Activated CD4-positive, CD25-positive, alpha-beta regulatory T cell treated with anti-CD3 and anti-CD28 coated beads, Interleukin-2, amount 50 U/mL, for 24 hours (primary cell): Measurements from ENCODE around the gene NBPF6.
"Not testable (repeated sequence)": the region's sequence is repeated elsewhere in the genome, so short reads cannot be mapped to it uniquely, and the experiment has no call there.

Experiments
- ATAC-seq, 2 donors: fragments of 150-1000 bp; cut with Tn5 transposase; one replicate each; pipeline ENCODE4 v1.10.0; 2021; ENCODE audit warnings: mild to moderate bottlenecking in 1 of 2, moderate library complexity in 1 of 2

Gene NBPF6

DNA sequence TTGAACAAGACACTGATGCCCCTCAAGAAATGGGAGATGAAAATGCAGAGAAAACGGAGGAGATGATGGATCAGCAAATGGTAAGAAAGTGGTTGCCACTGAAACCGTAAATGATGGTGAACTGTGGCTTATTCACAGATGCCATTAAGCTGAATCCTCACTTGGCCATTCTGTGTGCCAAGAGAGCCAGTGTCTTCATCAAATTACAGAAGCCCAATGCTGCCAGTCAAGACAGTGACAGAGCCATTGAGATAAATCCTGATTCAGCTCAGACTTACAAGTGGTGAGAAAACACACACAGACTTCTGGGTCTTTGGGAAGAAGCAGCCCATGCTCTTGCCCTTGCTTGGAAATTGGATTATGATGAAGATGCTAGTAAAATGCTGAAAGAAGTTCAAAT is 52.5 kb downstream of the NBPF6 start:
- no peak for ATAC-seq

GRCh38 chr1:108503062-108503733 is 53.1 kb downstream of the NBPF6 start:
- no peak for ATAC-seq

DNA sequence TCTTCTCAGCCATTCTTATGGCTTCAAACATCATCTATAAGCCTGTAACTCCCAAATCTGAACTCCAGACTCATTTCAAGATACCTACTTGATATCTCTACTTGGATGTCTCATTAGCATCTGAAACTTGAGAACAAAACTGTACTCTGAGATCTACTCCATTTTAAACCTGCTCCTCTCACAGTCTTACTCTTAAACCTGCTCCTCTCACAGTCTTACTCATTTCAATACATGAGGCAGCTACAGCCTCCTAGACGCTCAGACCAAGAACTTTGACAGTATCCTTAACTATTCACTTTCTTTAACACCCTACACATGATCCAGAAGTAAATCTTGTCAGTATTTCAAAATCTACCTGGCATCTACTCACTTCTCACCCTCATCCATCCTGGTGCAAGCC is 54.3 kb downstream of the NBPF6 start:
- ATAC-seq = peak; percentile 82 to 84

- no peak for ATAC-seq
Measured at GRCh38 chr1:108505763-108506070, 55.6 kb downstream of the NBPF6 start.

GRCh38 chr1:108511764-108512163 is 61.6 kb downstream of the NBPF6 start:
- no peak for ATAC-seq

DNA sequence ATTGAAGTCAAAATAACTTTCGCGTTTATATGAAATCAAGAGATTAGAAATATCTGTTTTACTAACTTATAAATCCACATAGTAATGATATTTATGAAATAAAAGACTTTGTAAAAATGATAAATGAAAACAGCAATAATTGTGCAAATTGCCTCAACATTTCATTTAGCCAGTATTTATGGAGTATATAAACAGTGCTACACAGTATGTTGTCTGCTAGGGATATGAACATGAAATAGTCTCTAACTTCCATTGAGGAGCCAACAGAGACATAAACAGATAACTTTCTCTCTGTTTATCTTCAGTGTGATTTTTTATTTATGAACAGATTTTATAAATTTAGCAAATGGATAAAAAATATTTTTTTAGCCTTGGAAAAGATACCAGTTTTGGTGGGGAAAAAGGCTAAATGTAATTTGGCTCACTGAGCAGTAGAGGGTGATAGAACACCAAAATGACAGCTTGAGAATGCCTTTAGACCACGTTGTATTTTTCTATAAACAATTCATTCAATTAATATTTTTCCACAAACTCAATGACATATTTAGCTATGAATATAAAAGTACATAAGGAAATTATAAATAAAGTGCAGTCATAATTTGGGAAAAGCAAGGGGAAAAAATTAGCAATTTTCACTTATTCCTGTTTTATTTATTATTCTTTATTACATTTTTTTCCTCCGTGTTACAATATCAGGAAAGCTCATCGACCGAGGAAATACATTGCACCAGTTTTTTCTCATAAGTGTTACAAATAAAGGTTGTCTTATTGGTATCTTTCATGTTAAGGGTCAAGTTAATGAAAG is 62.3 kb downstream of the NBPF6 start:
- no peak for ATAC-seq

- ATAC-seq = no peak
Measured at GRCh38 chr1:108513044-108513415, 62.9 kb downstream of the NBPF6 start.

DNA sequence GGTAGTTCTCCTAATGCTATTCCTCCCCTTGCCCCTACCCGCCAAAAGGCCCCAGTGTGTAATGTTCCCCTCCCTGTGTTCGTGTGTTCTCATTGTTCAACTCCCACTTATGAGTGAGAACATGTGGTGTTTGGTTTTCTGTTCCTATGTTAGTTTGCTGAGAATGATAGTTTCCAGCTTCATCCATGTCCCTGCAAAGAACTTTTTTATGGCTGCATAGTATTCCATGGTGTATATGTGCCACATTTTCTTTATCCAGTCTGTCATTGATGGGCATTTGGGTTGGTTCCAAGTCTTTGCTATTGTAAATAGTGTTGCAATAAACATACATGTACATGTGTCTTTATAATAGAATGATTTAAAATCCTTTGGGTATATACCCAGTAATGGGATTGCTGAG is 63.8 kb downstream of the NBPF6 start:
- not testable (repeated sequence) for ATAC-seq

DNA sequence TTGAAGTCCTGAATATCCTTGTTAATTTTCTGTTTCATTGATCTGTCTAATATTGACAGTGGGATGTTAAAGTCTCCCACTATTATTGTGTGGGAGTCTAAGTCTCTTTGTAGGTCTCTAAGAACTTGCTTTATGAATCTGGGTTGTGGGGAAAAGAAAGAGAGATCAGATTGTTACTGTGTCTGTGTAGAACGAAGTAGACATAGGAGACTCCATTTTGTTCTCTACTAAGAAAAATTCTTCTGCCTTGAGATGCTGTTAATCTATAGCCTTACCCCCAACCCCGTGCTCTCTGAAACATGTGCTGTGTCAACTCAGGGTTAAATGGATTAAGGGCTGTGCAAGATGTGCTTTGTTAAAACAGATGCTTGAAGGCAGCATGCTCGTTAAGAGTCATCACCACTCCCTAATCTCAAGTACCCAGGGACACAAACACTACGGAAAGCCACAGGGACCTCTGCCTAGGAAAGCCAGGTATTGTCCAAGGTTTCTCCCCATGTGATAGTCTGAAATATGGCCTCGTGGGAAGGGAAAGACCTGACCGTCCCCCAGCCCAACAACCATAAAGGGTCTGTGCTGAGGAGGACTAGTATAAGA is 67.3 kb downstream of the NBPF6 start:
- ATAC-seq = not testable (repeated sequence)
